Stimulated activated CD4-positive, alpha-beta T cell treated with anti-CD3 and anti-CD28 coated beads, Interleukin-1b, Interleukin-23, amount 100 ng/mL, for 48 hours (primary cell): ENCODE results near the gene CRYBG2.

Source experiments
- DNase-seq: peaks from one replicate; pipeline ENCODE4 v3.0.0-alpha.2; 2020

The CRYBG2 gene

GRCh38 chr1:26279456-26280332 is 74.2 kb downstream of the CRYBG2 start, which contains the start of gene SH3BGRL3:
Gene SH3BGRL3 (plus strand): TSS chr1:26280086. CDS start chr1:26280156, 70 bp downstream.
- DNase-seq: peak; percentile 84

GRCh38 chr1:26278724-26279455 is 75.0 kb downstream of the CRYBG2 start:
- DNase-seq: peak; percentile 58

DNA sequence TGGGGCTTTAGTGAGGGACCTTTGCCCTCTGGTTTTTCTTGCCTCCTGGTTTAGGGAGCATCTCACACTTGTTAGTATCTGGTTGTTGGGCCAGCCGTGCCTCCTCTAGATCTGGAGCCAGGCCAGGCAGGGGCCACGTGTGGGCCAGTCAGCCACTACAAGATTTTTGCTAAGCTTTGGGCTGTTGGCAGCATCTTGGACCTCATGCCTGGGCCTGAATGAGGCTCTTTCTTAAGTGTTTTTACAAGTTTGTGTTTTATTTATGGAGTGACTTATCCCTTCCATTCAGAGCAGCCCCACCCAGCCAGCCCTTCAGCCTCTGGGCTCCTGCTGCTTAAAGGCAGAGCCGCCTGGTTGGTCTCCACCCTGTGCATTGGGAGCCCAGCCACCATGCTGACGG is 75.6 kb downstream of the CRYBG2 start:
- no peak for DNase-seq

DNA sequence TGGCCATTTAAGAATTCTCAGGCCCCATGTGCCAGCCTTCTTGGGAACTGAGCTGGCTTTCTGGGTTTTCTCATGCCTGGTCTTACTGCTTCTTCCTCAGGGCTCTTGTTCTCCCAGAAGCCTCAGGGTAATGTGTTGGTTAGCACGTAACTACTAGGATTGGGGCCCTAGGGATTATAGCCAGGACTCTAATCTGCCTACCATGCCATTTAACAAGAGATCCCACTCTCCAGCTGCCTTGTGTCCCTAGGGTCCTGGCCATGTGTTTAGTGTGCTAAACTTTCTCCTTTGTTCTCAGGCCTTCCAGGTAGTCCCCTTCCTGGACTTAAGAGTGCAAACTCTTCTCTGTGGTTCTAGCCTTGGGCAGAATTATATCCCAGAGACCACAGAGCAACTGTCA is 76.2 kb downstream of the CRYBG2 start:
- no peak for DNase-seq

- DNase-seq: no peak
Observed at GRCh38 chr1:26277261-26277661, 76.7 kb downstream of the CRYBG2 start.

- DNase-seq: no peak
Observed at GRCh38 chr1:26276432-26276838, 77.5 kb downstream of the CRYBG2 start.

DNA sequence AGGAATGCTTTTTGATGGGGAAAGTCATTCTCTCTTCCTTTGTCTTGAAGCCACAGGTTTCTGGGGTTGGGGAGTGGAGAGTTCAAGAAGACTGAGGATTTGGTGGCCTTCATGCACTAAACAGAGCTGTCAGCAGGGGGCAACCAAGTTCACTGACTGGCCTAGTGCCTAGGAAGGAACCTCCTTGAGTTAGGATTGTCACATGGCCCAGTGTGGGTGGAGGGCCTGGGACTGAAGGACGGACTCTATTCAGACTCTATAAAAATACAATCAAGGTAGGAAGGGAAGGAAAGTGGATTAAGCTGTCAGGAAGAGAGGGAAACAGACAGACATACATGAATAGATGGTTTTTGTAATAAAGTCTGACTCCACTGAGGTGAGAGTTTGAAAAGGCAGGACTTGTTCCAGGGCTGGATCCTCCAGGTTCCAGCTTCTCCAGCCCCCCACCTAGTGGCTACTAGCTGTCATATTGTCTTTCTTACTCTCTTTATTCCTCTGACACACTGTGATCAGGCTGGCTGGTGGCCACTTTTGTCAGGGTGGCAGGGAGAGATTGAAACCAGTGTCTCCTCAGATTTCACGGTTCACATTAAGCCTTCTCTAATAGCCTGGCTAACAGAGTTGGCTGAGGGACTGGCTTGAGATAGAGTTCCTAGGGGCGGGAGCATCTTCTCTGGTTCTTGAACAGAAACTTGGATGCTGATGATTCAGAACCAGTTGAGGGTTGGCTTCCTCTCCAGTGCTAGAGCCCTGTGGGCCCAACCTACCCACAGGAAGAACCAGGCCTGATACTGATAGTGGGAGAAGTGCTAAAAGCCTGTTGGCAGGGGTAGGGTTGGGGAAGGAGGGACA is 78.1 kb downstream of the CRYBG2 start:
- peak; percentile 78 for DNase-seq

DNA sequence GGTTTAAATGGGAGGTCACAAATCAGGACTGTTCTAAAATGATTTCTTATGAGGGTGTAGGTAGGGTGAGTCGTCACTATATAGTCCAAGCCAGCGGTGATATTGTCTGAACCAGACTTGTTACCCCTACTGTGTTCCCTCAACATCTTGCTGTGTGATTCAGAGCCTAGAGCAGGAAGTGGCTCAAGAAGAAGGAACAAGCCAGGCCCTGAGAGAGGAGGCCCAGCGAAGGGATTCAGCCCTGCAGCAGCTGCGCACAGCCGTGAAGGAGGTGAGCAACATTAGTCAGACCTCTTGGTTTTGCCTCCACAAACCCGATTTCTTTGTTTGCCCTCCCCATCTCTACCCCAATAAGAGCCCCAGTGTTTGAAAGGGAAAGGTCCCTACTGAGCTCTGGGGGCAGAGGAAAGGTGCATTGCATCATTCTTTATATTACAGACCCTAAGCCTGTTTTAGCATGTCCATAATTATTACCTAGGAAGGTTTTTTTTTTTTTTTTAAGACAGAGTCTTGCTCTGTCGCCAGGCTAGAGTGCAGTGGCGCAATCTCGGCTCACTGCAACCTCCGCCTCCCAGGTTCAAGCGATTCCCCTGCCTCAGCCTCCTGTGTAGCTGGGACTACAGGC is 79.0 kb downstream of the CRYBG2 start:
- no peak for DNase-seq
